HL-60/S4 treated with phorbol 12-myristate 13-acetate at 8.2 ng/mL for 4 days and 3 days (cell line): ENCODE data around the gene C14orf93.

Experiments used
- in situ Hi-C: fragments of 300-500 bp; cut with MboI; formaldehyde crosslinking; loops from 2 replicates; pipeline ENCODE4 v1.15.0; 2022; ENCODE audit warnings: low sequenced_read_pairs

C14orf93 gene

GRCh38 chr14:22997676-22998323 is 12.1 kb downstream of the C14orf93 start:
- in situ Hi-C loops: loop anchor here (10.0 kb wide), 1 partner anchor 57 kb away; the partner anchor contains the start of gene CDH24

DNA sequence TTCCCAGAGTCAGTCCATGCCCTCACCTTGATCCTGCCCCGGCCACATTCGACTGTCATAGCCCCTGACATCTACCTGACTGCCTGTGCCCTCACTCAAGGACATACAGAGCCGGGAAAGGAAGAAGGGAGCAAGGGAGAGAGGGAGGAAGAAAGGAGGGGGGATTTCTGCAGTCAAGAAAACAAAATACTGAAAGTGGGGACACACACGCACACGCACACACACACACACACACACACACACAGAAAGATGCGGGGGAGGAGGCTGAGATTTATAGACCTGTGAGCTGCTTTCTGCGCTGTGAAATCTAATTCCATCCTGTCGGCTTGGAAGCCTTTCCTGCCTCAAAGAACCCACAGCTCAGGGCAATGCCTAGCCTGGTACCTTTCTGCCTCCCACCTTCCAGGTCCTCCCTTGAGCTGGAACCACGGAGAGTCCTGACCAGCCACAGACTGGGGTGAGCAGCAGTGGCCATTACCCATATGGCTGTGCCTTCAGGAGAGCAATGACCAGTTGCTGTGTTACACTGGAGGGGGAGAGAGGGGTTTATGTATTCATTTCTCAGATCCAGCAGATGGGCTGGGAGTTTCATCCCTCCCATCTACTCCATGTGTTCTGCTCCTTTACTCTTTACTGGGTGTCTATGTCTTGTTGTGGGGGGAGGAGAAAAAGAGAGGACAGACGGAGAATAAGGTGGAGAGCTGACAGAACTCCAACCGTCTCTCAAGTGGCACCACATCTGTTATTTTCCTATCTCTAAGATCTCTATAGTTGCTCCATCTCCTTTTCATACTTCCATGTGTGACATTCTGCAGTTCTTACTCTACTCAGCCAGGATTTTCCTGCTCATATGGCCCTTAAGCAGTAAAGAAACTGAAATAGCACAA is 12.9 kb downstream of the C14orf93 start:
- in situ Hi-C loops: loop anchor here (10.0 kb wide), 1 partner anchor 58 kb away; the partner anchor contains the start of gene CDH24

- in situ Hi-C loops: loop anchor here (10.0 kb wide), 1 partner anchor 59 kb away; the partner anchor contains the start of gene CDH24
Measured at GRCh38 chr14:22995889-22996625, 13.9 kb downstream of the C14orf93 start.

- in situ Hi-C loops: loop anchor here (10.0 kb wide), 1 partner anchor 60 kb away; the partner anchor contains the start of gene CDH24
Measured at GRCh38 chr14:22994762-22995275, 15.1 kb downstream of the C14orf93 start.

DNA sequence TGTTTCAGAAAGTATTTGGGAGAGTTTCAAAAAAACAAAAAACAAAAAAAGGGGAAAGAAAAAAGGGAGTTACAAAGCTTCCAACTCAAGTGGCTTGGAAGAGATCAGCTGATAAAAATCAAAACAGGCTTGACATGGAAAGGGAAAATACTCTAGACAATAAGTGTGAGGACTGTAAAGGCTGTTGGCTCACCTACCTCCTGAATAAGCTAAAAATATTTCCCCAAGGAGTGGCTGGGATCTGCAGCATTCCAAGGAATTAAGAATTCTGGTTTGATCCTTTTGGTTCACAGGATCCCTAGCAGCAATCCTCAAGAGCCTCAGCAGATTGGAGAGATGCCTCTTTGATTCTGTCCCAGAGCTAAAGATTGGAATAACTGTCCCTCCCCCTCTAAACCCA is 16.4 kb downstream of the C14orf93 start:
- in situ Hi-C loops: loop anchor here (10.0 kb wide), 1 partner anchor 61 kb away; the partner anchor contains the start of gene CDH24

GRCh38 chr14:22991852-22992251 is 18.1 kb downstream of the C14orf93 start:
- in situ Hi-C loops: loop anchor here (10.0 kb wide), 1 partner anchor 63 kb away; the partner anchor contains the start of gene CDH24

- in situ Hi-C loops: no loop called here
Measured at GRCh38 chr14:22987291-22987690, 22.7 kb downstream of the C14orf93 start.

DNA sequence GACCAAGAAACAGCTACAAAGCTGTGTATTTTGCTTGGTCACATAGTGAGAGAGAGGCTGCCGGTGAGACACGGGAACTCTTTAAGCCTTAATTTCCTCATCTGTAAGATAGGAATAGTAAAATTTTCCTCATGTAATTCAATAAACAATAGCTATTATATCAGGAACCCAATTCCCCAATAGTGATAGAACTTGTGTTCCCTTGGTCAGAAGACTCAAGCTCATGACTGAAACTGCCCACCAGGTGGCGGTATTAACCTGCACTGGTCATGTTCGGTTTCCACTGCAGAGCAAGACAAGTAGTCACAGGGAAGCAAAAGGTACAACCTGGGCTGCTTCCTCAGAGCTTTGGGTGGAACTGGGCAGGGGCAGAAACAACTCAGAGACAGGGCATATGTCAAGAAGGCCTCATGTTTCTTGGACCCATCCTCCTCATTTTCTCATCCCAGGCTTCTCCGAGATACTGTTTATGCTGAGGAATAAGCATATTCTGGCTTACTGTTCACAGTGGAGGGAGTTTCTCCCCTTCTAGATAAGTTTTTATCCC is 23.4 kb downstream of the C14orf93 start:
- in situ Hi-C loops: no loop called here

DNA sequence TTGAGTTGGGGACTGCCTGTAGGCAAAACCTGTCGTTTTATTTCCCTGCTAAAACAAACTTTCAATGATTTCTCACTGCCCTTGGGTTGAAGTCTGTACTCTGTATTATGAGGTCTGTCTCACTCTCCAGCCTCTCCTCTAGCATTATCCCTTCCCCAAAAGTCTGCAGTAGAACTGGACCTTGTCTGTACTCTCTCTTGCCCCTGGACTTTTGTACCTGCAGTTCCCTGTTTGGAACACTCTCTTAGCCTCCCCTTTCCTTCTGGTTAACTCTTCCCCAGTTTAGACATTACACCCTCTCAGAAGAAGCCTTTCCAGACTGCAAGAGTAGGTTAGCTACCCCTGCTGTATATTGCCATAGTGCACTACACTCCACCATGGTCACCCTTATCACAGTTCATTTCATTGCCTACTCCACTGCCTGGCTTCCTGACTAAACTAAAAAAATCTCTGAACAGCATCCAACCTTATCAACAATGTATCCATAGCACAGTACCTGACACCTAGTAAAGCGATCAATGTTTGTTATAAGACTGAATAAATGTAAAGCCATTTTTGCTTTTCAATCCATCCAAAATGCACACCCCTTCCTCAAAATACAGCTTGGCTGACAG is 23.9 kb downstream of the C14orf93 start:
- in situ Hi-C loops: no loop called here

DNA sequence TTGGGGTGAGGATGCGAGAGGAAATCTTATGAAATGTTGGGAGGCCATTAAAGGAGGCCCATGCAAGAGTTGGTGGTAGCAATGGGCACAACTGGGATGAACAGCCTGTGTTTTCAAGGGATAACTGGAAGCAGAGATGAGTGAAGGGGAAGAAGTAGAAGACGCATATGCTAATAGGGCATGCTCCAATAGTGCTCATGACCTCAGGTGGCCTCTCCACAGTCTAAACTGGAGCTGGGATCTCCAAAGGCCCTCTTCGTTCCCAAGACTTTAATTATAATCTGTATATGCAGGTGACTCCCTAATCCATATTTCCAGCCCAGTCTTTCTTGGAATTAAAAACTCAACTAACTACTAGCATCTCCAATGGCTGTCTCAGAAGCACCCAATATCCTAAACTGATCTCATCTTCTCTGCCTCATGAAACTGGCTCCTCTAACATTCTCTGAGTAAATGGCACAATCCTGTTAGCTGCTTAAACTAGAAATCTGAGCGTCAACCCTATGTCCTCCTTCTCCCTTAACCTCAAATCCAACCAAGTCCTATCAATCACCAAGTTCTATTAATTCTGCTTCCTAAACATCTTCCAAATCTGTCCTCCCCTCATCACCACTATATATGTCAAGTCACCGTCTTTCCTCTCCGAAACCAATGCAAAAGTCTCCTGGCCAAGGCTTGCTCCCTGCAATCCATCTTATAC is 24.8 kb downstream of the C14orf93 start:
- in situ Hi-C loops: no loop called here

- in situ Hi-C loops: no loop called here
Measured at GRCh38 chr14:22982477-22983245, 27.3 kb downstream of the C14orf93 start, which contains the start of gene AJUBA. Gene AJUBA (minus strand): TSS chr14:22982551. CDS start chr14:22982266, 285 bp downstream.

- in situ Hi-C loops: no loop called here
Measured at GRCh38 chr14:22981876-22982476, 28.0 kb downstream of the C14orf93 start.

GRCh38 chr14:22981090-22981875 is 28.7 kb downstream of the C14orf93 start:
- in situ Hi-C loops: no loop called here

DNA sequence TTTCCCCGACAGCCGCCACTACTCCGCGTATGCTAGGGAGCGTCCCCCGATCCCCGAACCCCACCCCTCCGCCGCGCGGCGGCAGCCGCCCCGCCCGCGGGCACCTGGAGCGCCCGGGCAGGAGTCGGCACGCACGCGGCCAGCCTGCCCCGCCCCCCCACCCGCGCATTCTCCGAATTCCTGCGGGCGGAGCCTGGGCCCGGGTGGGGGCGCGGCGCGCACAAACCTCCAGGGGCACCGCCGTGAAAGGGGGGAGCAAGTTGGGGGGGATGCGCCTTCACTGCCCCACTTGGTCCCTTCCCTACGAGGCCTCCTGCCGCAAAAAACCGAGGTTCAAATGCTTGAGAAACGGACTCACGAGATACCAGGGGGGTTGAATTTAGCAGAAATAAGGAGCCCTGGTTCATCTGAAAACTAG is 29.3 kb downstream of the C14orf93 start:
- in situ Hi-C loops: no loop called here

DNA sequence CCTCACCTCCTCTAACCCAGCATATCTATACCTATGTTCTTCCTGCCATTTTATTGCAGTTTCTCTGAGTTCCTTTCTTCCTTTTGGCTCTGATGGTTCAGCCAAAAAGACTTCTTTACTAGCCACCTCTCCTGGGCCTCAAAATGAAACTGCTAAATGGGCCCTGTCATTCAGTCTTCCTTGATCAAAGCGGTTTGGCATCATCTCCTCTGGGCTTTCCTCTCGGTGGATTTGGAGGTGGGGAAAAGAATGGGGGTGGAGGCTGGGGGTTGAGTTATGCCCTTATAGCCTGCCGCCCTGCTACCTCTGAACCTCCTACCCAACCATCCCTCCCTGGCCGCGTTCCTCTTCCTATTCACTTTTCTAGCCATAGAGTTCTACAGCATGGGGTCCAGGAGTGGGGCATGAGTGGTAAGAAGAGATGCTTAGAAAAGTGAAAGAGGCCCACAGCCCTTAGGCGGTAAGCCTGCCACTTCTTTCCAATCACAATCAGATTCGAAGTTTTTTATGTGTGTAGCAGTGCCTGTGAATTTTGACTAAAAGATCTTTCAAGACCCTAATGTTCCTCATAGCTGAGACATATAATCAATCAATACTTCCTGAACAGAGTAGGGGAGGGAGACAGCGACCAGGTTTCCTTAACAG is 30.1 kb downstream of the C14orf93 start:
- in situ Hi-C loops: no loop called here

DNA sequence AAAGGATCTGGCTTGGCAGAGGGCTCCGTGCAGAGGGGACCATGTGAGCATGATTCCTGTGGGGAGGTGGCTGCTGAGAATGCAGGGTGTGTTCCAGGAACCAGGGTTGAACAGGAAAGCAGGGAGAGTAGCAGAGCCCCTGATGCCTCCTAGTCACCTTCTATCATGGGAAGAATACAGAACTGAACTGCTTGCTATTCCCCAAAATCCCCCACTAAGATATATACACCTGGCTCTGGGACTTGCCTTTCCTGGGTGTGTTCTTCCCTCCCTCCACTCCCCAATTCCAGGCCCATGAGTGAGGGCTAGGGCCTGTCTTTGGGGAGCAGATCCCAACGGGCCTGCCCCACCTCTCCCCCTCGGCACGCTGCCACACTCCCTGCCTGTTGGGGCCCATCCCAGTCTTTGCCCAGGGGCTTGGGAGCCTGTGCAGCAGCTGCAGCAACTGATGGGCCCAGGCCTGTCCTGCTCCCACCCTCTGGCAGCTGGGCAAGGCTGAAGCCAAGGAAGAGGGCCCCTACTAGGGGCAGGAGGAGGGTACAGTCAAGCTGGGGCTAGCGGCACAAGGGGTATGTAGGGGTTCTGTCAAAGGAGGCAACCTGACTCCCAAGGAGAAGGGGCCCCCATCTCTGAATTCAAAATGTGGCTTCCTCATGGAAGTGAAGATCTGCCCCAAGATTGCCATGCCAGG is 30.8 kb downstream of the C14orf93 start:
- in situ Hi-C loops: no loop called here
